Activated naive CD8-positive, alpha-beta T cell treated with anti-CD3 and anti-CD28 coated beads for 36 hours (primary cell): ENCODE measurements around the gene CCDC185. TPM values are rescaled to one million over a fixed set of nuclear protein-coding genes. Genes with fewer than 3 reads are reported as not detected.

Experiments
- DNase-seq: peaks from one replicate; pipeline ENCODE4 v3.0.0; 2021
- H3K27ac Mint-ChIP-seq: one replicate; pipeline ENCODE4 v1.8.0; 2022; ENCODE audit warnings: mild to moderate bottlenecking, moderate library complexity, mixed read lengths
- H3K27me3 Mint-ChIP-seq: one replicate; pipeline ENCODE4 v1.8.0; 2022; ENCODE audit warnings: mild to moderate bottlenecking, mixed read lengths
- H3K36me3 Mint-ChIP-seq: one replicate; pipeline ENCODE4 v1.8.0; 2021; ENCODE audit warnings: mild to moderate bottlenecking, mixed read lengths
- H3K4me1 Mint-ChIP-seq: one replicate; pipeline ENCODE4 v1.8.0; 2021; ENCODE audit warnings: mixed read lengths
- H3K4me3 Mint-ChIP-seq: one replicate; pipeline ENCODE4 v1.8.0; 2022; ENCODE audit warnings: mild to moderate bottlenecking, moderate library complexity, mixed read lengths
- H3K9me3 Mint-ChIP-seq: one replicate; pipeline ENCODE4 v1.8.0; 2022; ENCODE audit warnings: mixed read lengths
- total RNA-seq, 2 experiments: library from RNA; stranded (reverse); gene quantifications; one replicate each; pipeline ENCODE4 v1.2.3, GENCODE V29; 2021

CCDC185 gene
- total RNA-seq, 2 experiments from 2014 or later: not detected

- no peak overlapping the region for H3K4me3 Mint-ChIP-seq
- no peaks in the 10 kb centered on the region for H3K4me1 Mint-ChIP-seq
- H3K27ac Mint-ChIP-seq: no peak overlapping the region
- H3K9me3 Mint-ChIP-seq: no peaks in the 10 kb centered on the region
- H3K36me3 Mint-ChIP-seq: no peaks in the 10 kb centered on the region
- no peak for DNase-seq
- peaks cover 9% of the 10 kb centered on the region for H3K27me3 Mint-ChIP-seq
Measured at GRCh38 chr1:223411309-223411708, 18.1 kb downstream of the CCDC185 start.

GRCh38 chr1:223411710-223412109 lies 18.5 kb downstream of the CCDC185 start:
- Mint-ChIP-seq H3K4me1 (no peaks in the 10 kb centered on the region), H3K27me3 (peaks cover 5% of the 10 kb centered on the region)
- no peak for DNase-seq

GRCh38 chr1:223413216-223413615 lies 20.0 kb downstream of the CCDC185 start:
- DNase-seq: no peak
- Mint-ChIP-seq H3K4me3 (no peak overlapping the region), H3K9me3 (no peaks in the 10 kb centered on the region), H3K36me3 (no peaks in the 10 kb centered on the region), H3K27me3 (peaks cover 3% of the 10 kb centered on the region), H3K4me1 (no peaks in the 10 kb centered on the region), H3K27ac (no peak overlapping the region)

More at GRCh38 chr1:223411710-223412109, 18.5 kb downstream of the CCDC185 start:
- Mint-ChIP-seq H3K9me3 (no peaks in the 10 kb centered on the region), H3K4me3 (no peak overlapping the region), H3K27ac (no peak overlapping the region), H3K36me3 (no peaks in the 10 kb centered on the region)

- H3K36me3 Mint-ChIP-seq: no peaks in the 10 kb centered on the region
- no peaks in the 10 kb centered on the region for H3K27me3 Mint-ChIP-seq
- DNase-seq: no peak
- no peak overlapping the region for H3K4me3 Mint-ChIP-seq
- no peak overlapping the region for H3K27ac Mint-ChIP-seq
- H3K9me3 Mint-ChIP-seq: no peaks in the 10 kb centered on the region
- no peaks in the 10 kb centered on the region for H3K4me1 Mint-ChIP-seq
Measured at GRCh38 chr1:223417444-223417843, 24.2 kb downstream of the CCDC185 start.

- no peaks in the 10 kb centered on the region for H3K9me3 Mint-ChIP-seq
- H3K4me3 Mint-ChIP-seq: no peak overlapping the region
- no peaks in the 10 kb centered on the region for H3K27me3 Mint-ChIP-seq
- H3K27ac Mint-ChIP-seq: no peak overlapping the region
- DNase-seq: no peak
- H3K4me1 Mint-ChIP-seq: no peaks in the 10 kb centered on the region
- no peaks in the 10 kb centered on the region for H3K36me3 Mint-ChIP-seq
Measured at GRCh38 chr1:223417903-223418663, 24.9 kb downstream of the CCDC185 start.

- Mint-ChIP-seq H3K4me3 (no peak overlapping the region), H3K36me3 (no peaks in the 10 kb centered on the region), H3K27ac (no peak overlapping the region), H3K9me3 (no peaks in the 10 kb centered on the region), H3K4me1 (no peaks in the 10 kb centered on the region), H3K27me3 (no peaks in the 10 kb centered on the region)
- DNase-seq: no peak
Measured at GRCh38 chr1:223419115-223419514, 25.9 kb downstream of the CCDC185 start.

- H3K9me3 Mint-ChIP-seq: no peaks in the 10 kb centered on the region
- no peaks in the 10 kb centered on the region for H3K27me3 Mint-ChIP-seq
- no peaks in the 10 kb centered on the region for H3K36me3 Mint-ChIP-seq
- no peaks in the 10 kb centered on the region for H3K4me1 Mint-ChIP-seq
- DNase-seq: no peak
- H3K4me3 Mint-ChIP-seq: no peak overlapping the region
- H3K27ac Mint-ChIP-seq: no peak overlapping the region
Measured at GRCh38 chr1:223419561-223419960, 26.3 kb downstream of the CCDC185 start.

GRCh38 chr1:223421025-223421424 lies 27.8 kb downstream of the CCDC185 start:
- Mint-ChIP-seq H3K4me1 (no peaks in the 10 kb centered on the region), H3K27me3 (no peaks in the 10 kb centered on the region), H3K4me3 (no peak overlapping the region), H3K9me3 (no peaks in the 10 kb centered on the region), H3K27ac (no peak overlapping the region), H3K36me3 (no peaks in the 10 kb centered on the region)
- DNase-seq: no peak

- Mint-ChIP-seq H3K36me3 (no peaks in the 10 kb centered on the region), H3K9me3 (no peaks in the 10 kb centered on the region), H3K4me3 (no peak overlapping the region), H3K27ac (no peak overlapping the region), H3K4me1 (no peaks in the 10 kb centered on the region), H3K27me3 (no peaks in the 10 kb centered on the region)
- DNase-seq: no peak
Measured at GRCh38 chr1:223421676-223422075, 28.5 kb downstream of the CCDC185 start.

- Mint-ChIP-seq H3K36me3 (no peaks in the 10 kb centered on the region), H3K9me3 (no peaks in the 10 kb centered on the region), H3K27me3 (no peaks in the 10 kb centered on the region), H3K4me1 (no peaks in the 10 kb centered on the region), H3K27ac (no peak overlapping the region), H3K4me3 (no peak overlapping the region)
- DNase-seq: no peak
Measured at GRCh38 chr1:223422911-223423310, 29.7 kb downstream of the CCDC185 start.

GRCh38 chr1:223423641-223424233 lies 30.5 kb downstream of the CCDC185 start:
- DNase-seq: no peak
- no peaks in the 10 kb centered on the region for H3K27me3 Mint-ChIP-seq
- no peaks in the 10 kb centered on the region for H3K36me3 Mint-ChIP-seq
- H3K27ac Mint-ChIP-seq: no peak overlapping the region
- no peaks in the 10 kb centered on the region for H3K4me1 Mint-ChIP-seq
- H3K4me3 Mint-ChIP-seq: no peak overlapping the region
- H3K9me3 Mint-ChIP-seq: no peaks in the 10 kb centered on the region

- Mint-ChIP-seq H3K9me3 (no peaks in the 10 kb centered on the region), H3K4me1 (no peaks in the 10 kb centered on the region), H3K36me3 (no peaks in the 10 kb centered on the region), H3K4me3 (no peak overlapping the region), H3K27ac (no peak overlapping the region), H3K27me3 (no peaks in the 10 kb centered on the region)
- DNase-seq: no peak
Measured at GRCh38 chr1:223425550-223425949, 32.3 kb downstream of the CCDC185 start.

GRCh38 chr1:223426936-223427335 lies 33.7 kb downstream of the CCDC185 start:
- no peaks in the 10 kb centered on the region for H3K36me3 Mint-ChIP-seq
- no peak for DNase-seq
- no peaks in the 10 kb centered on the region for H3K4me1 Mint-ChIP-seq
- H3K27ac Mint-ChIP-seq: no peak overlapping the region
- H3K9me3 Mint-ChIP-seq: no peaks in the 10 kb centered on the region
- H3K4me3 Mint-ChIP-seq: no peak overlapping the region
- no peaks in the 10 kb centered on the region for H3K27me3 Mint-ChIP-seq

- H3K27me3 Mint-ChIP-seq: no peaks in the 10 kb centered on the region
Measured at GRCh38 chr1:223429313-223429731, 36.1 kb downstream of the CCDC185 start.

GRCh38 chr1:223429821-223430220 lies 36.6 kb downstream of the CCDC185 start:
- DNase-seq: no peak
- Mint-ChIP-seq H3K4me3 (no peak overlapping the region), H3K27ac (no peak overlapping the region), H3K4me1 (no peaks in the 10 kb centered on the region), H3K9me3 (no peaks in the 10 kb centered on the region), H3K36me3 (no peaks in the 10 kb centered on the region), H3K27me3 (no peaks in the 10 kb centered on the region)

More at GRCh38 chr1:223429313-223429731, 36.1 kb downstream of the CCDC185 start:
- DNase-seq: no peak
- Mint-ChIP-seq H3K4me3 (no peak overlapping the region), H3K9me3 (no peaks in the 10 kb centered on the region), H3K36me3 (no peaks in the 10 kb centered on the region), H3K27ac (no peak overlapping the region), H3K4me1 (no peaks in the 10 kb centered on the region)

GRCh38 chr1:223430236-223430635 lies 37.0 kb downstream of the CCDC185 start:
- no peaks in the 10 kb centered on the region for H3K27me3 Mint-ChIP-seq
- no peaks in the 10 kb centered on the region for H3K9me3 Mint-ChIP-seq
- H3K4me3 Mint-ChIP-seq: no peak overlapping the region
- no peaks in the 10 kb centered on the region for H3K4me1 Mint-ChIP-seq
- no peaks in the 10 kb centered on the region for H3K36me3 Mint-ChIP-seq
- no peak for DNase-seq
- H3K27ac Mint-ChIP-seq: no peak overlapping the region
